Stimulated activated CD8-positive, alpha-beta memory T cell treated with anti-CD3 and anti-CD28 coated beads, Interleukin-7, amount 100 ng/mL, for 48 hours (primary cell): ENCODE measurements around the gene JAK1.
A peak's percentile ranks its signal among the peaks of the same experiment; 100 is the strongest.
"Not testable (repeated sequence)": the region's sequence is repeated elsewhere in the genome, so short reads cannot be mapped to it uniquely, and the experiment has no call there.

Experiments used
- DNase-seq, 2 donors: peaks; one replicate each; pipeline ENCODE4 v3.0.0-alpha.2; 2020; ENCODE audit warnings: low read depth in 1 of 2; ENCODE audit errors: extremely low read depth in 1 of 2

Gene JAK1

GRCh38 chr1:64950284-64950809 lies 16.0 kb downstream of the JAK1 start:
- DNase-seq, result no peak

DNA sequence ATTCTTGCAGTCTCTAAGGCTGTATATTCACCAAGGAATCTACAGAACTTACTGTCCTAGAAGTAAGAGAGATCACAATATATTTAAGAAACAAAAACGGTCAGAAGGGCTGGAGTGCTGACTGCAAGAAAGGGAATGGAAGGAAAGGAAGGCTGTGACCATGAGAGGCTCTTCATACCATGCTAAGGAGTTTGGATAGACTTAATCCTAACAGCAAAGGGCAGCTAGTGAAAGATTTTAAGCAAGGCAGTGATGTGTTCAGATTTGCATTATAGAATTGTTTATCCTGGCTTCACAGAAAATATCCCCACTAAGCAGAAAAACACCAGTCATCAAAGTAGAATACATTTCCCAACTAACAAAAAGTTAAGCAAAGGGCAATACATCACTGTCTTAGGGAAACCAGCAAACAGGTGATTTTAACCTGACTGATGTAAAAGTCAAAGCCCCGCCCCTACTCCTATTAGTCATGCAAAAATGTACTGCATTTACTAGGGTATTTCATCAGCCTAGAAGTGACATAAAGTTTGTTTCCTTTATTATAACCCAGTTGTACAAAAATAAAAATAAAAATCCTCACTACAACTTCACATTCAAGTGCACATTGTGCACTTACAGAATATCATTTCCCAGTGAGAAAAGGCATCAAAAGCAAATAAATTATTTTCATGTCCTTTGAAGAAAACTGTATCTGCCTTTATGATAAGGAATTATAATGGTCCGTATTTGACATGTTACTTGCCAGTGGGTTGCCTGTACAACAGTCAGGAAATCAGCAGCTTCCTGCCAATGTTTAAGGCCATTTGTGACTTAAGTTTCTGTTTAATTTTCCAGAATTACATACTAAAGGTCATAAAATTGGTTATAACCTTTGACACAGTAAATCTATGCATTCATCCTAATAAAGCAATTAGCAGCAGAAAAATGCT lies 17.2 kb downstream of the JAK1 start:
- peak in 1 of 2 donors; percentile 35 for DNase-seq

- DNase-seq, result no peak
Measured at GRCh38 chr1:64948216-64948615, 18.1 kb downstream of the JAK1 start.

DNA sequence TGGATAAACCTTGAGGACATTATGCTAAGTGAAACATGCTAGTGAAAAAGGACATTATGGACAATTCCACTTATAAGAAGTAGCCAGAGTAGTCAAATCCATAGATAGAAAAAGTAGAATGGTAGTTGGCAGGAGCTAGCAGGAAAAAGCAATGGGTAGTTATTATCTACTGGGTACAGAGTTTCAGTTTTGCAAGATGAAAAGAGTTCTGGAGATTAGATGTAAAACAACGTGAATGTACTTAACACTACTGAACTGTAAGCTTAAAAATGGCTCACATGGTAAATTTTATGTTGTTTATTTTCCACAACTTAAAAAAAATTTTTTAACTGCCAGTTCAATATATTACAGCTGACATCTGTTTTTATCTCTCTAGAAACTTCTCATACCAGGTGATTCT lies 19.4 kb downstream of the JAK1 start:
- no peak for DNase-seq

DNA sequence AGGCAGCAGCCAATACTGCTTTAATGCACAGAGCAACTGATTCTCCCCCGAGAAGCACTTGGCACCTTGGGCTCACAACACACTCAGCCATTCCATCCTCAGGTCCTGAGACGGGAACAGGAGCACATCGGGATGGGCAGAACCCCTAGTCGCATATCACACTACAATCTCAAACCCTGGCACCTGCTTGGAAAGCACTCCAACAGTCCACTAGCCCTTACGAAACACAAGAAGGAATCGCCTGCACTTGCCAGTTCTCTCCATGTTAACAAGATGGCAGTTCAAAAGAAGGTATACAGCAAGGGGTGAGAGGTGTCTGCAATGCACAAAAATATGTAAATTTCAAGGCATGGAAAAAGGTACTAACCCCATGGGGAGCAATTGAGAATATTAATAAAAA lies 21.4 kb downstream of the JAK1 start:
- no peak for DNase-seq

- no peak for DNase-seq
Measured at GRCh38 chr1:64942675-64943074, 23.7 kb downstream of the JAK1 start.

- DNase-seq, result no peak
Measured at GRCh38 chr1:64942118-64942517, 24.2 kb downstream of the JAK1 start.

- no peak for DNase-seq
Measured at GRCh38 chr1:64941461-64942117, 24.8 kb downstream of the JAK1 start.

DNA sequence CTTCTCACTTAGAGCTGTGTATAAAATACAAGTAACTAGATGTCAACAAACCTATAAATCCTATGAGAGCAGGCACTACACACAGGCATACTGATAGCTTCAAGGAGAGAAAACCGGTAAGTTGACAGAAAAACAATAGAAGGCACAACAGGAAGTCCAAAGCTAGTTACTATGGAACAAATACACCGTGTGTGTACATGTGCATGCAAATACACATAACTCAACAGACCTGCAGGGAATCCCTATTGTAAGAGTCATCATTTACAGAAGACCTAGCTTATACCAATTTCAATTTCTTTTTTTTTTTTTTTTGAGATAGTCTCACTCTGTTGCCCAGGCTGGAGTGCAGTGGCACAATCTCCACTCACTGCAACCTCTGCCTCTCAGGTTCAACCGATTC lies 26.3 kb downstream of the JAK1 start:
- no peak for DNase-seq

DNA sequence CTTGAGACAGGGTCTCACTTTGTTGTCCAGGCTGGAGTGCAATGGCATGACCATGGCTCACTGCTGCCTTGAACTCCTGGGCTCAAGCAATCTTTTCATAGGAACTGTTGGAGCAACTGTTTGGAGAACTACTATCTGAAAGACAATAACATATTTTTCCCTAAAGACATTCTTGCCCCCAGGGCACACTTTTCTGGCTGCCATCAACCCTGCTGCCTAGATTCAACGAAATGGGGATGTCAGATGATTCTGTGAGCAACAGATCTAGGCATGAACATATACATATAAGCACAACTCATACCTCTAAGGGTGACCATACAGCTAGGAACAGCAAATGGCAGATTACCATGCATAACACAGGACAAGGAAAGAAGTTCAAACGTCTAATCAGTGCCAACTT lies 27.4 kb downstream of the JAK1 start:
- DNase-seq, result no peak

DNA sequence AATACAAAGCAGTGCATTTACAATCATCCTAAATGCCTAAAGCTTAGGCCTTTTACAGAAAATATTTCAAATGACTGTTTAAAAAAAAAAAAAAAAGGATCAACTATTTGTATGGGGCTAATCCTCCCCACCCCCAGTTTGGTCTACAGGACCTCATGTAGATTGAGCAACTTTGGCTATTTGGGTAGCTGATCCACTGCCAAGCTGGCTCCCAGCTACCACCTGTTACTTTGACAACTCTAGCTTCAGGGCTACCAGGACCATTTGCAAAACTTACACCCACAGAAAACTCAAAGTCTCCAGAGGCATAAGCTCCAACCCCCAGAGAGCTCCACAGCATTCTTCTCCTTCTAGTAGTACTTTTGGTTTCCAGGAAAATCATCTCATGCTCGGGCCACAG lies 29.4 kb downstream of the JAK1 start:
- no peak for DNase-seq

DNA sequence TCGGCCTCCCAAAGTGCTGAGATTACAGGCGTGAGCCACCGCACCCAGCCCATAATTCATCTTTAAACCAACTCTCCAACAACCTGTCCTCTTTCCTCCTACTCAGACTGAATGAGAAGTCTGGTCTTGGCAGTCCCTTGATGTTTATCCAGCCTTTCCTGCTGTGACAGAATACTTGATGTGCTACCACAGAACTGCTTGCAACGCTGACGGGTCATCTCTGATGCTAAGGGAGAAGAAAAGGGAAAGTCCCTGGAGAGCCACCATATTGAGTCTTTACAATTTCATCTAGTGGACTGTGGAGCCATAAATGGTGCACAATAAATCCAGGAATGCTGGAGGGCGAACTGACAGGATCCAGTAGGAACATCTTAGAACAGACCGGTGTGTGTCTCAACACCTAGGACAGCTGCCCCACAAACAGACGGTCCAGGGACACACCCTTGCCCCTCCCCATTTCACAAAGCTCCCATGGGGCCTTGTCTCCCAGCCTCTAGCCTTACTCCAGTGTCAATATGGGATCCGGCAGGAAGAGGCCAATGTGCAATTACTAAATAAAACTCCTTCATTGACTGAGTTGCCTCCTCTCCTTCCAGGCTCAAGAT lies 30.7 kb downstream of the JAK1 start:
- no peak for DNase-seq

DNA sequence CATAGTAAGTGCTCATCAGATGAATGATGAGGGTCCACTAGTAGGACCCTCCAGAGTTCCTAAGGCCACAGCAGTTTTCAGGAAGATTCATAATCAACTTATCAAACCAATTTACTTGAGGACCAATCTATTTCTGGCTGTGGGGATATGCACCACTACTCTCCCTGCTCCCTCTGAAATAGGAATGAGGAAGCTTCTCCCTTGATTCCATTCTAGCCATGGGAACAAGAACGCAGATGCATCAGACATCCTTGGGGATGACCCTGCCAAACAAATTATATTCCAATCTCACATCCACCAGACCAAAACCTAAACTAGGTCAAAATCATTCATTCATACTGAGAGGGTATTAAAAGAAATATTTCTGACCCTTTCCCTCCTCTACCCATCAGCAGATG lies 31.5 kb downstream of the JAK1 start:
- no peak for DNase-seq

- DNase-seq, result no peak
Measured at GRCh38 chr1:64934115-64934877, 32.1 kb downstream of the JAK1 start.

DNA sequence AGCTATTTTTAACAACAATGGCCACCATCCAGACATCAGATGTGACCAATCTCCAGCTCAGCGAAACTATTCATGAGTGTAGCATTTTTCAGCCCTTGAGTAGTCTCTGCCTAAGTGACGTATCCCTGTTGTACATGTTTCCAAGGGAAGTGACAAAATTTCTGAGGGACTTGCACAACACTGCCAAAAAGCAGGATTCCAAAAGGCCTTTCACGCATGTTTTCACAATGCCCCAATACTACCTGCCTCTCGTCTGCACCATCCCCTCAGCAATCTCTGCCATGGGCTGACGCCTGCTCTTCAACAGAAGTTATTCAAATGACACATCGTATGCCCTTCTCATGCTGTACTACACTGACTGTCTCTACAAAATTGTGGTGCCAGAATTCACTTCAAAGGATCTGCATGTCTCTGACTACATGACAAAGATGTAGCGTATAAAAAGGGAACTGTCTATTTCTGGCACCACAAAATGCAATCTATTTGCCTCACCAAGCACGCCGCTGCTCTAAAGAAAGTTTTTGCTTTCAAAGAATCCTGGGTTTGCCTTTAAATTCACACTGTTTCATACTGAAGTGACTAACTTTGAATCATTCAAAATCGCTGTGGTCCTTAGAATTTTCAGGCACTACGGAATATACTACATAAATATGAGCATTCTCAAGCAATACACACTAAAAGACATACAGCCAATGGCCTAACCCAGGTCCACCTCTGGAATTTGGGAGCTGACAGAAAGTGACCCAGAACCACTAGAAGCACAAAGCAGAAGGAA lies 32.9 kb downstream of the JAK1 start:
- DNase-seq, result no peak

- no peak for DNase-seq
Measured at GRCh38 chr1:64932962-64933295, 33.4 kb downstream of the JAK1 start.

DNA sequence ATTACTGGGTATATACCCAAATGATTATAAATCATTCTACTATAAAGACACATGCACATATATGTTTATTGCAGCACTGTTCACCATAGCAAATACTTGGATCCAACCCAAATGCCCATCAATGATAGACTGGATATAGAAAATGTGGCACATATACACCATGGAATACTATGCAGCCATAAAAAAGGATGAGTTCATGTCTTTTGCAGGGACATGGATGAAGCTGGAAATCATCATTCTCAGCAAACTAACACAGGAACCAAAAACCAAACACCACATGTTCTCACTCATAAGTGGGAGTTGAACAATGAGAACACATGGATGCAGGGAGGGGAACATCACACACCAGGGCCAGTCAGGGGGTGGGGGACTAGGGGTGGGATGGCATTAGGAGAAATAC lies 35.7 kb downstream of the JAK1 start:
- DNase-seq, result not testable (repeated sequence)

DNA sequence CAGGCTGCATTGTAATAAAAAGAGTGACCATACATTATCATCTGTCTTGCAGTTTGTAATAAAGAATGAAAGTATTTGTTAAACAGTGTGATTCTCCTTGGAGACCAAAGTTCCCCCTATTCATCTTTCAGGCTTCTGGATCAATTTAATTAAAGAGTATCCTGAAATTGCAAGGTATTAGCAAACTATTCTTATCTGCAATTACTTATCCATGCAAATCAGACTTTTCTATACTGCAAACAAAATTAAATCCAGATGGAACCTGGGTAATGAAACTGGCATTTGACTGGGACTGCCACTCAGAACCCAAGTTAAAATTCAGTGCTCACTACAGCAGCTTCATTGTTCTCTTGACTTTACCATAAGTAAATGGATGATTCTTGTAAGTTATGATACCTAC lies 37.1 kb downstream of the JAK1 start:
- no peak for DNase-seq

DNA sequence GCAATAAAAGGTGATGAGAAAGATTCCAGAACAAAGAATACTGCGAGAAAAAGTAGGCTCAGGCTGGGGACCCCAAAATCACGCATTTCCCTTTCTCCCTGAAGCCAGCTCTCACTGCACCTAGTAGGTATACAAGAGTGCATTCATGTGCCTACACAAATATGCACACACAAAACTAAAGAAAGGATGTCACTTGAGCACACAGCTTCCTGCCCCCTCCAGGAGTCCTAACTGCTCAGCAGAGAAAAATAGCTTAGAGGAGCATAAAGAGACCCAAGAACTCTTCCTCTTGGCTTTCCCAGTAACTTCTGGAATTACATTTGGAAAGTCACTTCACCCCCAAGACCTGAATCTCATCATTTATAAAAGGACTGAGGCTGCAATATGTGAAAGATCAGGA lies 38.0 kb downstream of the JAK1 start:
- DNase-seq, result no peak

DNA sequence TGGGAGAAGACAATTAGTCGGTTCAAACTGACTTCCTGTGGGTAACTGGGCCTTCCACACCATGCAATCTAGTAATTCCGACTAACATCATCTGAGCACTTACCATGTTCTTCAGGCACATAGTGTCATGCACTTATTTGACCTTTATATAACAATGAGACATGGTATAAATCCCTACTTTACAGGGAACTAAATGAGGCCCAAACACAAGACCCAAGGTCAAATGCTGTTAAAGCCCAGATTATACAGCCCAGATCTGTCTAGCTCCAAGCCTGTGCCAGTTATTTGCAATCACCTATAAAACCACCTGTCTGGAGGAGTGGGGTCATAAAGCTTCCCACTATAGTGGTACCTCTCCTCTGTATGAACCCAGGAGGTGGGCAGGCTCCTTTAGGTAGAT lies 40.8 kb downstream of the JAK1 start:
- DNase-seq, result no peak
